GM12878 (cell line): ENCODE data around the gene LIPF. TPM values are rescaled to one million over a fixed set of nuclear protein-coding genes. Genes with fewer than 3 reads are reported as not detected.

ENCODE experiments used
- ATAC-seq: fragments of 200-7000 bp; cut with Tn5 transposase; 3 replicates; pipeline ENCODE4 v1.9.1; 2020; ENCODE audit warnings: mild to moderate bottlenecking, moderate library complexity
- BruUV-seq: library from RNA; stranded (reverse); fragments of 400-500 nt; replicated peaks from 2 replicates; lab custom pipeline; 2021; lab: Mats Ljungman, UMichigan
- CTCF ChIA-PET: fragments of 300-600 bp; sonication (Branson Sonifier 250); formaldehyde crosslinking; extraction: SDS; loops from one replicate; lab custom pipeline; 2021; ENCODE audit warnings: inconsistent platforms; lab: Yijun Ruan, JAX
- POLR2A ChIA-PET: fragments of 350-600 bp; formaldehyde crosslinking; extraction: SDS; loops from one replicate; lab custom pipeline; 2021; ENCODE audit warnings: inconsistent platforms; lab: Charles Lee
- RAD21 ChIA-PET: fragments of 300-600 bp; sonication (Branson Sonifier 250); formaldehyde crosslinking; loops from one replicate; lab custom pipeline; 2023; ENCODE audit warnings: antibody characterized with exemption; ENCODE audit not compliant: unreplicated experiment; lab: Charles Lee
- SMC1A ChIA-PET: fragments of 300-600 bp; sonication (Branson Sonifier 250); formaldehyde crosslinking; loops from one replicate; lab custom pipeline; 2023; ENCODE audit not compliant: unreplicated experiment, uncharacterized antibody; lab: Charles Lee
- DNase-seq: peaks from one replicate; pipeline ENCODE4 v3.0.0-alpha.2; 2011; ENCODE audit warnings: low read depth, low spot score
- FAIRE-seq: peaks from 3 replicates; lab custom pipeline; 2011; peaks lifted over from hg19 to GRCh38; lab: Jason Lieb, UNC
- H2AFZ ChIP-seq: 2 replicates; pipeline ENCODE4 v1.6.0; 2011; ENCODE audit warnings: low read depth, low read length, control low read depth; ENCODE audit not compliant: control insufficient read depth
- H3K27ac ChIP-seq: 2 replicates; pipeline ENCODE4 v1.5.1; 2011; ENCODE audit warnings: control low read depth; ENCODE audit not compliant: control insufficient read depth, insufficient read depth
- H3K27me3 ChIP-seq, 2 experiments: replicated peaks in 1 of 2; 2 replicates each; pipeline versions ENCODE4 v1.6.0 to v1.6.1; 2011; ENCODE audit warnings: low read length in 1 of 2; ENCODE audit not compliant: control insufficient read depth in 2 of 2, insufficient read depth in 2 of 2
- H3K36me3 ChIP-seq, 2 experiments: 2 replicates each; pipeline ENCODE4 v1.5.1; 2011; ENCODE audit warnings: low read length in 1 of 2; ENCODE audit not compliant: control insufficient read depth in 2 of 2, insufficient read depth in 2 of 2
- H3K4me1 ChIP-seq: 2 replicates; pipeline ENCODE4 v1.6.1; 2011; ENCODE audit warnings: mild to moderate bottlenecking, low read length, moderate library complexity, mixed read lengths; ENCODE audit not compliant: control insufficient read depth, insufficient read depth
- H3K4me2 ChIP-seq: 2 replicates; pipeline ENCODE4 v1.6.0; 2011; ENCODE audit warnings: control low read depth; ENCODE audit not compliant: control insufficient read depth, insufficient read depth
- H3K4me3 ChIP-seq: fragments of 200-600 bp; sonication (generic); 2 replicates; pipeline ENCODE4 v1.5.1; 2016
- H3K79me2 ChIP-seq: 2 replicates; pipeline ENCODE4 v1.6.0; 2011; ENCODE audit warnings: low read length; ENCODE audit not compliant: control insufficient read depth, insufficient read depth
- H3K9ac ChIP-seq: 2 replicates; pipeline ENCODE4 v1.8.0; 2011; ENCODE audit warnings: low read length, control low read depth, mixed read lengths; ENCODE audit not compliant: control insufficient read depth, insufficient read depth
- H3K9me3 ChIP-seq: replicated peaks from 3 replicates; pipeline ENCODE4 v1.5.1; 2011; ENCODE audit warnings: mild to moderate bottlenecking, low read length; ENCODE audit not compliant: control insufficient read depth, insufficient read depth
- H4K20me1 ChIP-seq: 2 replicates; pipeline ENCODE4 v1.6.0; 2011; ENCODE audit not compliant: control insufficient read depth, insufficient read depth
- CBX3 ChIP-seq: fragments of 200-600 bp; sonication (generic); IDR thresholded peaks from 2 replicates; pipeline ENCODE4 v1.6.1; 2016; ENCODE audit warnings: low read depth, borderline replicate concordance
- HDGF ChIP-seq: fragments of 450-650 bp; IDR thresholded peaks from 2 replicates; pipeline ENCODE4 v1.6.1; 2016; ENCODE audit warnings: antibody characterized with exemption
- IKZF2 ChIP-seq, 2 experiments: fragments of 450-650 bp; IDR thresholded peaks; 2 replicates each; pipeline ENCODE4 v1.6.1; 2017; ENCODE audit warnings: mild to moderate bottlenecking in 2 of 2, moderate library complexity in 2 of 2
- MYC ChIP-seq: IDR thresholded peaks from 2 replicates; pipeline ENCODE4 v1.6.1; 2011; ENCODE audit warnings: mild to moderate bottlenecking, low read length, moderate library complexity, inconsistent platforms; ENCODE audit not compliant: insufficient read depth, insufficient replicate concordance, insufficient read length, severe bottlenecking
- PAX5 ChIP-seq: IDR thresholded peaks from 2 replicates; pipeline ENCODE4 v1.6.1; 2011; ENCODE audit warnings: low read depth, low read length, borderline replicate concordance
- PML ChIP-seq: IDR thresholded peaks from 2 replicates; pipeline ENCODE4 v1.6.1; 2012; ENCODE audit warnings: low read length, inconsistent platforms
- SMAD1 ChIP-seq: fragments of 450-650 bp; IDR thresholded peaks from 2 replicates; pipeline ENCODE4 v1.6.1; 2018; ENCODE audit warnings: mild to moderate bottlenecking, low read depth; ENCODE audit not compliant: partially characterized antibody
- SP1 ChIP-seq: IDR thresholded peaks from one replicate; pipeline ENCODE4 v1.6.1; 2011; ENCODE audit warnings: low read depth, low read length
- TAF1 ChIP-seq: IDR thresholded peaks from 2 replicates; pipeline ENCODE4 v1.6.1; 2011; ENCODE audit warnings: mild to moderate bottlenecking, low read depth, low read length, borderline replicate concordance
- TCF12 ChIP-seq: IDR thresholded peaks from 2 replicates; pipeline ENCODE4 v1.6.1; 2011; ENCODE audit warnings: low read depth, mild to moderate bottlenecking, low read length
- WRNIP1 ChIP-seq: IDR thresholded peaks from 2 replicates; pipeline ENCODE4 v1.6.1; 2011; ENCODE audit warnings: low read depth, low read length, improper control_type of control experiment, borderline replicate concordance
- ZBTB33 ChIP-seq: fragments of 450-650 bp; IDR thresholded peaks from 2 replicates; pipeline ENCODE4 v1.6.1; 2017; ENCODE audit warnings: mild to moderate bottlenecking
- ZNF384 ChIP-seq: IDR thresholded peaks from 2 replicates; pipeline ENCODE4 v1.6.1; 2012; ENCODE audit warnings: low read depth, mild to moderate bottlenecking, low read length, improper control_type of control experiment, borderline replicate concordance
- ZNF622 ChIP-seq: fragments of 450-650 bp; IDR thresholded peaks from 2 replicates; pipeline ENCODE4 v1.6.1; 2017; ENCODE audit warnings: mild to moderate bottlenecking, inconsistent platforms
- ZSCAN29 ChIP-seq: fragments of 450-650 bp; IDR thresholded peaks from 2 replicates; pipeline ENCODE4 v1.6.1; 2017; ENCODE audit warnings: mild to moderate bottlenecking, moderate library complexity
- WGBS: methylation state at CpG from one replicate; pipeline ENCODE4 v1.1.6; 2016; ENCODE audit warnings: low lambda C conversion rate; ENCODE audit not compliant: insufficient replicate concordance, insufficient coverage; ENCODE audit errors: missing lambda C conversion rate; 5-methylcytosine and 5-hydroxymethylcytosine counted together
- in situ Hi-C: fragments of 300-500 bp; cut with MboI; formaldehyde crosslinking; loops from 9 replicates; pipeline ENCODE4 v1.14.3; 2018; ENCODE audit warnings: mixed read lengths
- intact Hi-C: fragments of 100-400 bp; cut with micrococcal nuclease; formaldehyde crosslinking; loops from one replicate; pipeline ENCODE4 v1.14.2; 2022; ENCODE audit not compliant: unreplicated experiment
- polyA plus RNA-seq, 11 experiments: library from polyadenylated mRNA; depleted of rRNA in 4 of 11; unstranded in 6 of 11; stranded (reverse) in 5 of 11; fragments of >200 nt; fragmentation: Nextera tagmentation in 4 of 11; fragmentation: Illumina TruSeq in 1 of 11; extraction: Ambion mirVana in 4 of 11; extraction: Trizol in 1 of 11; gene quantifications; 1 replicate in 1 of 11; 2 replicates in 10 of 11; pipeline versions ENCODE4 v1.2.1 to v1.2.3, GENCODE V29; 2011 to 2016; ENCODE audit warnings: inconsistent platforms in 2 of 11, missing spikeins in 2 of 11, low read depth in 1 of 11
- total RNA-seq, 4 experiments: library from RNA; depleted of rRNA in 3 of 4; stranded (reverse); fragments of >200 nt in 3 of 4; fragmentation: Illumina TruSeq in 1 of 4; extraction: Trizol in 1 of 4; gene quantifications; 2 replicates each; pipeline versions ENCODE4 v1.2.1 to v1.2.3, GENCODE V29; 2013 to 2021
- TF ChIP-seq, protein P1 (sequence below): fragments of 450-650 bp; IDR thresholded peaks from 2 replicates; pipeline ENCODE4 v1.6.1; 2018; ENCODE audit warnings: mild to moderate bottlenecking, low read depth, moderate library complexity; ENCODE audit not compliant: partially characterized antibody
- TF ChIP-seq, protein P2 (sequence below): fragments of 450-650 bp; IDR thresholded peaks from 2 replicates; pipeline ENCODE4 v1.6.1; 2017; ENCODE audit warnings: low read depth, mild to moderate bottlenecking, moderate library complexity

Gene LIPF
- total and polyA plus RNA-seq, 10 of the 15 experiments (the other 5 are each of a cell fraction or from before 2014, with no cell fraction given): not detected

- BruUV-seq: no TSS peak
- DNase-seq: no peak
- Histone ChIP-seq H2AFZ (no peak overlapping the region), H4K20me1 (no peaks in the 10 kb centered on the region), H3K9ac (no peak overlapping the region), H3K4me3 (no peak overlapping the region), H3K9me3 (no peaks in the 10 kb centered on the region; the same call in 2 of the 3 replicates), H3K4me1 (no peaks in the 10 kb centered on the region), H3K27ac (no peak overlapping the region), H3K4me2 (no peak overlapping the region), H3K27me3 (no peaks in the 10 kb centered on the region), H3K79me2 (no peaks in the 10 kb centered on the region), H3K36me3 (no peaks in the 10 kb centered on the region)
- POLR2A ChIA-PET: interaction anchor here (0.6 kb wide), 1 partner anchor 835 kb away, joined by 3 read pairs; no protein-coding TSS in a partner anchor
- FAIRE-seq: no peak
- SMC1A ChIA-PET: interaction anchor here (0.9 to 1.5 kb wide), 2 partner anchors 20 to 23 kb away, joined by 3 read pairs; no protein-coding TSS in a partner anchor
- RAD21 ChIA-PET: interaction anchor here (1.2 kb wide), 1 partner anchor 35 kb away, joined by 3 read pairs; the partner anchor contains the start of gene RNLS
- CTCF ChIA-PET: no interaction called here
- in situ Hi-C loops: no loop called here
- WGBS: 50% methylated on average over 1 of the region's 1 CpG
- no peak for ATAC-seq
- intact Hi-C loops: no loop called here
- TF ChIP-seq, protein P1, sequence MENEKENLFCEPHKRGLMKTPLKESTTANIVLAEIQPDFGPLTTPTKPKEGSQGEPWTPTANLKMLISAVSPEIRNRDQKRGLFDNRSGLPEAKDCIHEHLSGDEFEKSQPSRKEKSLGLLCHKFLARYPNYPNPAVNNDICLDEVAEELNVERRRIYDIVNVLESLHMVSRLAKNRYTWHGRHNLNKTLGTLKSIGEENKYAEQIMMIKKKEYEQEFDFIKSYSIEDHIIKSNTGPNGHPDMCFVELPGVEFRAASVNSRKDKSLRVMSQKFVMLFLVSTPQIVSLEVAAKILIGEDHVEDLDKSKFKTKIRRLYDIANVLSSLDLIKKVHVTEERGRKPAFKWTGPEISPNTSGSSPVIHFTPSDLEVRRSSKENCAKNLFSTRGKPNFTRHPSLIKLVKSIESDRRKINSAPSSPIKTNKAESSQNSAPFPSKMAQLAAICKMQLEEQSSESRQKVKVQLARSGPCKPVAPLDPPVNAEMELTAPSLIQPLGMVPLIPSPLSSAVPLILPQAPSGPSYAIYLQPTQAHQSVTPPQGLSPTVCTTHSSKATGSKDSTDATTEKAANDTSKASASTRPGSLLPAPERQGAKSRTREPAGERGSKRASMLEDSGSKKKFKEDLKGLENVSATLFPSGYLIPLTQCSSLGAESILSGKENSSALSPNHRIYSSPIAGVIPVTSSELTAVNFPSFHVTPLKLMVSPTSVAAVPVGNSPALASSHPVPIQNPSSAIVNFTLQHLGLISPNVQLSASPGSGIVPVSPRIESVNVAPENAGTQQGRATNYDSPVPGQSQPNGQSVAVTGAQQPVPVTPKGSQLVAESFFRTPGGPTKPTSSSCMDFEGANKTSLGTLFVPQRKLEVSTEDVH: no peak
- no peak for TF ChIP-seq ZBTB33
- no peak for TF ChIP-seq IKZF2 (IDR thresholded peaks at IDR 0.05)
- no peak for TF ChIP-seq WRNIP1
- TF ChIP-seq PML: no peak
- TF ChIP-seq TAF1: no peak
- no peak for TF ChIP-seq PAX5
- TF ChIP-seq SP1: no peak
- no peak for TF ChIP-seq MYC
- no peak for TF ChIP-seq HDGF
- TF ChIP-seq ZNF622: no peak
- TF ChIP-seq, protein P2, sequence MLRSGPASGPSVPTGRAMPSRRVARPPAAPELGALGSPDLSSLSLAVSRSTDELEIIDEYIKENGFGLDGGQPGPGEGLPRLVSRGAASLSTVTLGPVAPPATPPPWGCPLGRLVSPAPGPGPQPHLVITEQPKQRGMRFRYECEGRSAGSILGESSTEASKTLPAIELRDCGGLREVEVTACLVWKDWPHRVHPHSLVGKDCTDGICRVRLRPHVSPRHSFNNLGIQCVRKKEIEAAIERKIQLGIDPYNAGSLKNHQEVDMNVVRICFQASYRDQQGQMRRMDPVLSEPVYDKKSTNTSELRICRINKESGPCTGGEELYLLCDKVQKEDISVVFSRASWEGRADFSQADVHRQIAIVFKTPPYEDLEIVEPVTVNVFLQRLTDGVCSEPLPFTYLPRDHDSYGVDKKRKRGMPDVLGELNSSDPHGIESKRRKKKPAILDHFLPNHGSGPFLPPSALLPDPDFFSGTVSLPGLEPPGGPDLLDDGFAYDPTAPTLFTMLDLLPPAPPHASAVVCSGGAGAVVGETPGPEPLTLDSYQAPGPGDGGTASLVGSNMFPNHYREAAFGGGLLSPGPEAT: no peak
- no peak for TF ChIP-seq CBX3
- no peak for TF ChIP-seq TCF12
- no peak for TF ChIP-seq ZSCAN29
- no peak for TF ChIP-seq SMAD1
- no peak for TF ChIP-seq ZNF384
Observed at GRCh38 chr10:88617772-88618300, 46.4 kb upstream of the LIPF start.
